Bronchial epithelial cell (primary cell): Measurements from ENCODE around the gene MMEL1. TPM values are rescaled to one million over a fixed set of nuclear protein-coding genes. Genes with fewer than 3 reads are reported as not detected.
A peak's percentile ranks its signal among the peaks of the same experiment; 100 is the strongest.

Experiments
- DNase-seq: peaks from one replicate; pipeline ENCODE4 v3.0.0-alpha.2; 2010; ENCODE audit warnings: low read depth
- FAIRE-seq: peaks from 2 replicates; lab custom pipeline; 2011; peaks lifted over from hg19 to GRCh38; lab: Jason Lieb, UNC
- H3K27me3 ChIP-seq: 2 replicates; pipeline ENCODE4 v1.5.1; 2011; ENCODE audit warnings: low read length; ENCODE audit not compliant: control insufficient read depth, insufficient read depth
- H3K36me3 ChIP-seq: 2 replicates; pipeline ENCODE4 v1.5.1; 2011; ENCODE audit warnings: low read length; ENCODE audit not compliant: control insufficient read depth, insufficient read depth
- H3K4me3 ChIP-seq: 2 replicates; pipeline ENCODE4 v1.5.1; 2011; ENCODE audit warnings: mild to moderate bottlenecking, low read depth, low read length, control low read depth
- CTCF ChIP-seq: IDR thresholded peaks from 2 replicates; pipeline ENCODE4 v1.5.1; 2011; ENCODE audit warnings: mild to moderate bottlenecking, moderate library complexity, low read length, control low read depth, inconsistent platforms; ENCODE audit not compliant: insufficient read depth, severe bottlenecking
- total RNA-seq: library from RNA; depleted of rRNA; stranded (reverse); fragments of >200 nt; gene quantifications from 2 replicates; pipeline ENCODE4 v1.2.1, GENCODE V29; 2014

The MMEL1 gene
- total RNA-seq, 1 donor from 2014 or later = not detected

DNA sequence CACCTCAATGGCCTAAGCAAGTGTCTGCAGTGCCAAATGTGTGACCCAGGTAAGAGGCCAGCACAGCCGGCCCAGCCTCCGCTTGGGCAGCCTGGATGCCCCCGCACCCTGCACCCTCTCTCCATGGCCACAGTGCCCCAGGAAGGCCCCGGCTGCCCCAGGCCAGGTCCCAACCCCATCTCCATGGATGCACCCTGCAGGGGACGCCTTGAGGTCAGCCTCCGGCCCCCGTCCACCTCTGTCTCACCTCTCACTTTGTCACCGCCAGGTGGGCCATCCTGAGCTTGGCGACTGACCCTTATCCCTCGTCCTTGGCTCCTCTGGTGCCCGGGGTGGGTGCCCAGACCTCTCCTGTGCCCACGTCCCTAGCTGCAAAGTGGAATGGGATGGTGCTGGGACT lies 74.4 kb downstream of the MMEL1 start:
- no peak for DNase-seq
- H3K36me3 ChIP-seq = no peaks in the 10 kb centered on the region
- FAIRE-seq = no peak
- H3K27me3 ChIP-seq = no peaks in the 10 kb centered on the region
- no peak overlapping the region for H3K4me3 ChIP-seq
- TF ChIP-seq CTCF = no peak

- Histone ChIP-seq H3K36me3 (no peaks in the 10 kb centered on the region), H3K4me3 (peak overlapping the region; percentile 50), H3K27me3 (no peaks in the 10 kb centered on the region)
- DNase-seq (no peak), FAIRE-seq (no peak)
- TF ChIP-seq CTCF = no peak
Measured at GRCh38 chr1:2557482-2558400, 75.1 kb downstream of the MMEL1 start.

GRCh38 chr1:2556678-2557481 lies 75.9 kb downstream of the MMEL1 start:
- Histone ChIP-seq H3K27me3 (no peaks in the 10 kb centered on the region), H3K4me3 (peak overlapping the region; percentile 50), H3K36me3 (no peaks in the 10 kb centered on the region)
- DNase-seq = no peak
- TF ChIP-seq CTCF = no peak
- no peak for FAIRE-seq

DNA sequence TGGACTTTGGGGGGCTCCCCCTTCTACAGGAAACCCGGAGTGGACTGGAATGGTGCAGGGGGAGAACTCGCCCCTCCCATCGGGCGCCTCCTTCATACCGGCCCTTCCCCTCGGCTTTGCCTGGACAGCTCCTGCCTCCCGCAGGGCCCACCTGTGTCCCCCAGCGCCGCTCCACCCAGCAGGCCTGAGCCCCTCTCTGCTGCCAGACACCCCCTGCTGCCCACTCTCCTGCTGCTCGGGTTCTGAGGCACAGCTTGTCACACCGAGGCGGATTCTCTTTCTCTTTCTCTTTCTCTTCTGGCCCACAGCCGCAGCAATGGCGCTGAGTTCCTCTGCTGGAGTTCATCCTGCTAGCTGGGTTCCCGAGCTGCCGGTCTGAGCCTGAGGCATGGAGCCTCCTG lies 76.5 kb downstream of the MMEL1 start, which contains the start of gene TNFRSF14:
Gene TNFRSF14 (plus strand): TSS at position 95 of the 401 bp plus-strand sequence. CDS start 294 bp downstream, at position 389.
- no peak for DNase-seq
- TF ChIP-seq CTCF = no peak
- H3K36me3 ChIP-seq = no peaks in the 10 kb centered on the region

DNA sequence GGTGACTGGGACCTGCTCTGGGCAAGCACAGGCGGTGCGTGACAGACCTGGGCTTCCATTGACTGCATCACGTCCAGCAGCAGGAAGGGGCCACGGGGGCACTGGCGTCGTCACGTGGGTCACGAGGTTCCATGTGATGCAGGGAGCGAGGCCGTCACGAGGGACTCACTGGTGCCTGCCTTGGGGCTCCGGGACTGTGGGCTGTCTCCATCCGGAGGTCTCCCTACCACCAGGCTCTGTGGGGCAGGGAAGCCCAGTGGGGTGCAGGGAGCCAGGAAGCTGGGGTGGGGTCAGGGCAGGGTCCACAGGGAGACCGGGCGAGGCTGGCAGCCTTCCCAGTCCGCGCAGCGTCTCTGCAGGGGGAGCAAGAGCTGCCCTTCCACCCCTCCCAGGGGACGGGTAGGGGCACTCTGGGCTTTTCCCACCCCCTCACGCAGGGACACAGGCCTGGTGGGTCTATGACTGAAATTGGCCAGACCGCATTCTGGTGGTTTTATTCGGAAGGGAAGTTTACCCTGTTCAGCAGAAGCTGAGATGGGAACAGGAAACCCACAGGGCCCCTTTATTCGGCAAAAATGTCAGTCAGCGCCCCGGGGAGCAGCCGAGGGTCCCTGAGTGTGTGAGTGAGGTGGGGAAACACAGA lies 77.1 kb downstream of the MMEL1 start:
- DNase-seq = no peak
- FAIRE-seq = no peak
- H3K4me3 ChIP-seq = peak overlapping the region; percentile 50
- no peaks in the 10 kb centered on the region for H3K36me3 ChIP-seq
- TF ChIP-seq CTCF = no peak
- no peaks in the 10 kb centered on the region for H3K27me3 ChIP-seq

More for the DNA sequence above, 76.5 kb downstream of the MMEL1 start, which contains the start of gene TNFRSF14:
- FAIRE-seq = no peak
- H3K4me3 ChIP-seq = peak within 1 kb of the TSS; percentile 50
- no peaks in the 10 kb centered on the region for H3K27me3 ChIP-seq
